Measurements from ENCODE around the gene SLC6A9. TPM values are rescaled to one million over a fixed set of nuclear protein-coding genes. Genes with fewer than 3 reads are reported as not detected.

SLC6A9 gene
- total and polyA plus RNA-seq, 4 donors, result 21.9 to 143 (median 74.6) TPM

- H3K4me3 ChIP-seq (ENCODE audit: low read depth, low read length), result no peak overlapping the region
- WGBS (ENCODE audit: insufficient coverage), result 85% methylated on average over 10 of the region's 10 CpGs
- no peak for DNase-seq (ENCODE audit: low read depth in 4 of 6, low spot score in 6 of 6)
- H3K4me1 ChIP-seq (ENCODE audit: control insufficient read depth, insufficient read depth, low read length), result peaks cover 56% of the 10 kb centered on the region
- no peak overlapping the region for H3K27ac ChIP-seq (ENCODE audit: low read depth, low read length)
- no peaks in the 10 kb centered on the region for H3K27me3 ChIP-seq (ENCODE audit: control insufficient read depth, insufficient read depth, low read length)
- peaks cover 71% of the 10 kb centered on the region for H3K36me3 ChIP-seq (ENCODE audit: control insufficient read depth, insufficient read depth, low read length)
- no peaks in the 10 kb centered on the region for H3K9me3 ChIP-seq (ENCODE audit: control insufficient read depth, insufficient read depth, low read length)
Measured at GRCh38 chr1:44021581-44022321, 9.5 kb downstream of the SLC6A9 start.

- H3K4me3 ChIP-seq (ENCODE audit: low read depth, low read length), result no peak overlapping the region
- H3K36me3 ChIP-seq (ENCODE audit: control insufficient read depth, insufficient read depth, low read length), result peaks cover 71% of the 10 kb centered on the region
- no peak for DNase-seq (ENCODE audit: low read depth in 4 of 6, low spot score in 6 of 6)
- H3K9me3 ChIP-seq (ENCODE audit: control insufficient read depth, insufficient read depth, low read length), result no peaks in the 10 kb centered on the region
- WGBS (ENCODE audit: insufficient coverage), result 75% methylated on average over 8 of the region's 8 CpGs
- H3K27me3 ChIP-seq (ENCODE audit: control insufficient read depth, insufficient read depth, low read length), result no peaks in the 10 kb centered on the region
- peaks cover 62% of the 10 kb centered on the region for H3K4me1 ChIP-seq (ENCODE audit: control insufficient read depth, insufficient read depth, low read length)
- H3K27ac ChIP-seq (ENCODE audit: low read depth, low read length), result no peak overlapping the region
Measured at GRCh38 chr1:44021156-44021555, 10.1 kb downstream of the SLC6A9 start.

GRCh38 chr1:44020464-44020863, 10.8 kb downstream of the SLC6A9 start:
- no peaks in the 10 kb centered on the region for H3K9me3 ChIP-seq (ENCODE audit: control insufficient read depth, insufficient read depth, low read length)
- WGBS (ENCODE audit: insufficient coverage), result 70% methylated on average over 6 of the region's 6 CpGs
- peaks cover 69% of the 10 kb centered on the region for H3K4me1 ChIP-seq (ENCODE audit: control insufficient read depth, insufficient read depth, low read length)
- no peaks in the 10 kb centered on the region for H3K27me3 ChIP-seq (ENCODE audit: control insufficient read depth, insufficient read depth, low read length)
- no peak overlapping the region for H3K4me3 ChIP-seq (ENCODE audit: low read depth, low read length)
- H3K36me3 ChIP-seq (ENCODE audit: control insufficient read depth, insufficient read depth, low read length), result peaks cover 72% of the 10 kb centered on the region
- peak overlapping the region; percentile 45 for H3K27ac ChIP-seq (ENCODE audit: low read depth, low read length)
- no peak for DNase-seq (ENCODE audit: low read depth in 4 of 6, low spot score in 6 of 6)

GRCh38 chr1:44019466-44019948, 11.8 kb downstream of the SLC6A9 start:
- Histone ChIP-seq H3K4me1 (ENCODE audit: control insufficient read depth, insufficient read depth, low read length) (peaks cover 75% of the 10 kb centered on the region), H3K27me3 (ENCODE audit: control insufficient read depth, insufficient read depth, low read length) (no peaks in the 10 kb centered on the region), H3K27ac (ENCODE audit: low read depth, low read length) (peak overlapping the region; percentile 45), H3K4me3 (ENCODE audit: low read depth, low read length) (no peak overlapping the region), H3K36me3 (ENCODE audit: control insufficient read depth, insufficient read depth, low read length) (peaks cover 66% of the 10 kb centered on the region), H3K9me3 (ENCODE audit: control insufficient read depth, insufficient read depth, low read length) (no peaks in the 10 kb centered on the region)
- WGBS (ENCODE audit: insufficient coverage), result 39% methylated on average over 13 of the region's 13 CpGs
- DNase-seq (ENCODE audit: low read depth in 4 of 6, low spot score in 6 of 6), result peak in 2 of 6 donors; percentile 68 to 79

GRCh38 chr1:44016890-44017400, 14.3 kb downstream of the SLC6A9 start:
- Histone ChIP-seq H3K27me3 (ENCODE audit: control insufficient read depth, insufficient read depth, low read length) (no peaks in the 10 kb centered on the region), H3K4me1 (ENCODE audit: control insufficient read depth, insufficient read depth, low read length) (peaks cover 95% of the 10 kb centered on the region), H3K9me3 (ENCODE audit: control insufficient read depth, insufficient read depth, low read length) (no peaks in the 10 kb centered on the region), H3K27ac (ENCODE audit: low read depth, low read length) (peak overlapping the region; percentile 94), H3K36me3 (ENCODE audit: control insufficient read depth, insufficient read depth, low read length) (peaks cover 42% of the 10 kb centered on the region), H3K4me3 (ENCODE audit: low read depth, low read length) (peak overlapping the region; percentile 14)
- peak in 2 of 6 donors; percentile 62 to 70 for DNase-seq (ENCODE audit: low read depth in 4 of 6, low spot score in 6 of 6)
- 25% methylated on average over 13 of the region's 20 CpGs for WGBS (ENCODE audit: insufficient coverage)

- Histone ChIP-seq H3K4me1 (ENCODE audit: control insufficient read depth, insufficient read depth, low read length) (peaks cover 95% of the 10 kb centered on the region), H3K27me3 (ENCODE audit: control insufficient read depth, insufficient read depth, low read length) (no peaks in the 10 kb centered on the region), H3K36me3 (ENCODE audit: control insufficient read depth, insufficient read depth, low read length) (peaks cover 40% of the 10 kb centered on the region), H3K9me3 (ENCODE audit: control insufficient read depth, insufficient read depth, low read length) (no peaks in the 10 kb centered on the region), H3K27ac (ENCODE audit: low read depth, low read length) (peak overlapping the region; percentile 94), H3K4me3 (ENCODE audit: low read depth, low read length) (peak overlapping the region; percentile 20)
- DNase-seq (ENCODE audit: low read depth in 4 of 6, low spot score in 6 of 6), result peak in 3 of 6 donors; percentile 69 to 91 (median 80)
- whole genome bisulfite sequencing (ENCODE audit: insufficient coverage), result 33% methylated on average over 18 of the region's 20 CpGs
Measured at GRCh38 chr1:44016041-44016889, 15.0 kb downstream of the SLC6A9 start.

- Histone ChIP-seq H3K36me3 (ENCODE audit: control insufficient read depth, insufficient read depth, low read length) (peaks cover 40% of the 10 kb centered on the region), H3K4me1 (ENCODE audit: control insufficient read depth, insufficient read depth, low read length) (peaks cover 95% of the 10 kb centered on the region), H3K27me3 (ENCODE audit: control insufficient read depth, insufficient read depth, low read length) (no peaks in the 10 kb centered on the region), H3K27ac (ENCODE audit: low read depth, low read length) (peak overlapping the region; percentile 94), H3K9me3 (ENCODE audit: control insufficient read depth, insufficient read depth, low read length) (no peaks in the 10 kb centered on the region), H3K4me3 (ENCODE audit: low read depth, low read length) (peak overlapping the region; percentile 2)
- DNase-seq (ENCODE audit: low read depth in 4 of 6, low spot score in 6 of 6), result no peak
- WGBS (ENCODE audit: insufficient coverage), result 44% methylated on average over 2 of the region's 3 CpGs
Measured at GRCh38 chr1:44015206-44015605, 16.1 kb downstream of the SLC6A9 start.

- H3K4me3 ChIP-seq (ENCODE audit: low read depth, low read length), result peak overlapping the region; percentile 2
- no peak for DNase-seq (ENCODE audit: low read depth in 4 of 6, low spot score in 6 of 6)
- 53% methylated on average over 8 of the region's 8 CpGs for WGBS (ENCODE audit: insufficient coverage)
- peaks cover 95% of the 10 kb centered on the region for H3K4me1 ChIP-seq (ENCODE audit: control insufficient read depth, insufficient read depth, low read length)
- no peaks in the 10 kb centered on the region for H3K27me3 ChIP-seq (ENCODE audit: control insufficient read depth, insufficient read depth, low read length)
- peak overlapping the region; percentile 94 for H3K27ac ChIP-seq (ENCODE audit: low read depth, low read length)
- H3K36me3 ChIP-seq (ENCODE audit: control insufficient read depth, insufficient read depth, low read length), result peaks cover 40% of the 10 kb centered on the region
- no peaks in the 10 kb centered on the region for H3K9me3 ChIP-seq (ENCODE audit: control insufficient read depth, insufficient read depth, low read length)
Measured at GRCh38 chr1:44014365-44015104, 16.7 kb downstream of the SLC6A9 start.

- H3K4me1 ChIP-seq (ENCODE audit: control insufficient read depth, insufficient read depth, low read length), result peaks cover 92% of the 10 kb centered on the region
- peaks cover 40% of the 10 kb centered on the region for H3K36me3 ChIP-seq (ENCODE audit: control insufficient read depth, insufficient read depth, low read length)
- peak overlapping the region; percentile 94 for H3K27ac ChIP-seq (ENCODE audit: low read depth, low read length)
- no peaks in the 10 kb centered on the region for H3K9me3 ChIP-seq (ENCODE audit: control insufficient read depth, insufficient read depth, low read length)
- peak in 2 of 6 donors; percentile 61 to 76 for DNase-seq (ENCODE audit: low read depth in 4 of 6, low spot score in 6 of 6)
- H3K4me3 ChIP-seq (ENCODE audit: low read depth, low read length), result no peak overlapping the region
- WGBS (ENCODE audit: insufficient coverage), result 37% methylated on average over 5 of the region's 5 CpGs
- H3K27me3 ChIP-seq (ENCODE audit: control insufficient read depth, insufficient read depth, low read length), result no peaks in the 10 kb centered on the region
Measured at GRCh38 chr1:44013949-44014348, 17.3 kb downstream of the SLC6A9 start.

Measured in spinal cord (tissue), 10 donors.